ENCODE results near the gene NXPH4.

Gene NXPH4

DNA sequence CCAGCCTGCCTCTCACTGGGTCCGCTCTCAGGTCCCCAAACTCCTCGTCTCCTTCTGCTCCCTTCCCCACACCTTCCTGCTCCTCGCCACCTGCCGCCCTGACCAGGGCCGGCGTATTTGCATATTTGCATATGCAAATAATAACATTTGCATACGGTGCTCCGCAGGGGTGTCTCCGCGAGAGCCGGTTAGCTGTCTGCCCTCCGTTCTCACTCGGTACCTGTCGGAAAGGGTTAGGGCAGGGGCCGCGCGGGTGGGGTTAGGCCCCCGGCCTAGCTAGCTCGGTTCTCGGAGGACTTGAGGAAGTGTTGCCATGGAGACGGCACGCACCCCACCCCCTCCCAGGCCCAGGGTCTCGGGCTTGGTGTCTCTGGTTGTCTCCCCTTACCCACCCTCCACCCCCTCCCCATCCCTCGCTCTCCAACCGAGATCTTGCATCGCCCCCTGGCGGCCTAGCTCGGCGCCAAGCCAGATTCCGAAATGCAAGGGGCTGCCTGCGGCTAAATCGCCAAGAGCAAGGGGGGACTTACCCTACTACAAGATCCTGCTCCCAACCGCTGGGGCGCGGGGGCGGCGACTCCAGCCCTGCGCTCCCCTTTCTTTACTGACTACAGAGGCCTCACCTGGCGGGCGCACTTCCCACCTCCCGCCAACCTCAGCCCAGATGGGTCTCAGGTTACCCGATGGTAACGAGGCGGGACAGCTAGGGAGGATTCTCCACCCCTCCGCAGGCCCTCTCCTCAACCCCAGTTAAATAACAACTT, 26.3 kb downstream of the NXPH4 start:
- DNase-seq (ENCODE audit: low read depth, low spot score): no peak

GRCh38 chr12:57243521-57244311, 27.1 kb downstream of the NXPH4 start:
- no peak for DNase-seq (ENCODE audit: low read depth, low spot score)

DNA sequence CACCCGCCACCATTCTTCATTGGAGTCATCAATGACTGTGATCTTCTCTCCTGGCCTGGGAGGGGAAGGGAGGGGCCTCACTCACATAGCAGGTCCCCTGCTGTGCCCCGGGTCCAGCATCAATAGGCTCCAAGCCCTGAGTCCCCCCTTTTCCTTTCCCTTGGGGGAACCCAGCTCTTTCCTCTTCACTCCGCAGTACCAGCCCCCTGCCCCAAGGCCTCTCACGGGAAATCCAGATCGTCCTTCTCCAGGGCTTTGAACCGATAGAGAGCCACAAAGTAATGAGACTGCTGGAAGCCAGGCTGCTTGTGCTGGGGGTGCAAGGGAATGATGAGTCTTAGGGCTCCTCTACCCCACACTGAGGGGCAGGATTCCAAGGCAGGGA, 27.7 kb downstream of the NXPH4 start:
- DNase-seq (ENCODE audit: low read depth, low spot score): no peak

DNA sequence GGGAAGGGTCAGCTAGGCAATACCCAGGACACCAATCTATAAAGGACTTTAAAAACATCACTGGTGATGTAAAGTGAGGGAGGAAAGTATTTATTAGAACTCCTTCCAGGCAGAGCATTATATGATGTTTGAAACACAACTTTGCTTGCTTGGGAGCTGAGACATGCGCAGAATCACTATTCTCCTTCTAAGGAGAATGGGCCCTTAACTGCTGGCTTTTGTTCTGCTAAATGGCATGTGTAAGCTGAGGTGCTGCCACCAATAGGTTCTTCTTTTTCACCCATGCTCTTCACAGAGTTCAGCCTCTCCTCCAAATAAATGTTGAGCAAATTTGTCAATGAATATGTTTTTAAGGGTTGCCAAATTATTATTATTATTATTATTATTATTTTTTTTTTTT, 30.4 kb downstream of the NXPH4 start:
- no peak for DNase-seq (ENCODE audit: low read depth, low spot score)

DNA sequence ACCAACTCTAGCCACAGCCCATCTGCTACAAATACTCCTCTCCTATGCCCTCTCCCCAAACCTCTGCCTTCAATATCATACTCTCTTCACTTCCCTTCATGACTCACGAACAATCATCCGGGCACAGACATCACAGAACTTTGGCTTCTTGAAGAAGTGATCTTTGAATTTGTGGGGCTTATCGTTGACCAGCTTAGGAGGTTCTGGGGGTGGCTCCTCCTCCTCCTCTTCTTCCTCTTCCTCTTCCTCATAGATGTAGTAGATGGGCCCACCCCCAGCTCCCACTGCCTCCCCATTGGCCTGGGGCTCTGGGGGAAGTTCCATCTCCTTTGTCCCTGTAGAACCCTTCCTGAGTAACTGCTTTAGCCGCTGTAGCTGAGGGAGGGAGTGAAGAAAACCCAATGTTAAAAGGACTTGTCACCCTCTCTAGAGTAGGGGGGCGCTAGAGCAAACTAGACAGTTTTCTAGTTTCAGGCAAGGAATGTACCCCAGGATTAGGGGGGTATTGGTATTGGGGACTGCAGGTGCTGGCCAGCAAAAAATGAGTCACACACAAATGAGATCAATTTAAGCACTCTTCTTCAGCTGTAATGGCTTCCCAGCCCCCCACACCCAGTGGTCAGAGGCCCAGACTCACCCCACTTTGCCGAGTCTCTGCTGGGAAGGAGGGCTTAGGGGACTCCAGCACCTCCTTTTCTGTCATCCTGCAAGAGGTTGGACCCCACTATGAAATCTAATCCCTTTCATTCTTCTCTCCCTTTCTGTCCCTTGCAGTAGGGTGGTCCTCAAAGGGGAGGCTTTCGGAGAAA, 32.5 kb downstream of the NXPH4 start:
- no peak for DNase-seq (ENCODE audit: low read depth, low spot score)

DNA sequence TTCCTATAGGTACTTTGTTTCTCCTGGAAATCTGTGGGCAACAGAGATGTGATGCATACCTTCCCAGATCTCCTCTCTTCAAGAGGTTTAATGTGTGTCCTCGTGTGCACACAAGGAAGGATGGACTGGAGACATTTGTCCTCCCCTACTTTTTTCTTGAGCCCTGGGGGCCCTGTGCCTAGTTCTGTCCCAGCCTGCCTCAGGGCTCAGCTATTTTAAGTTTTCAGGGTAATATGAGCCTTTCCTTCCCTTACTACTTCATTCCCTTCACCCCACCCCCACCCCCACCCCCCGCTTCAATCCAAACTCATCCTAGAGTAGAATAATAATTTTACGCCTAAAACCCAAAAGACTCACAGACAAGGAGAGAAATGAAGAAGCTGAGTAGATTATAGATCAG, 33.9 kb downstream of the NXPH4 start:
- no peak for DNase-seq (ENCODE audit: low read depth, low spot score)

DNA sequence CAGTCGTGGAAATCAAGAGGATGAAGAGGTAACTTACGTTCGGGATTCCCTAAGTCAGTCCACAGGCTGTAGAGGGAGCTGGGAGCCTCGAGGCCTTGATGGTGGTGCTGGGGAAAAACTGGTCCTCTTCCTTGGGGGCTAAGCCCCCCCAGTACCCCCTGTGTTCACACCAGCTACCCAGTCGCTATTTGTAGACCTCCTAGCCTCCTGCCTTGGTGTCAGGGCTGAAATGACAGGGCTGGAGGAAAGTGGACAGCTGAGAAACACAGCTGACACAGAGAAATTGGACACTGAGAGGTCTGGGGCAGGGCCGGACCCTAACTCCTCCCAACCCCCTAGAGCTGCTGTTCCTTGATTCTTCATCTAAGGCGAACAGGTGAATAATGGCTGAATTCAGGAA, 34.4 kb downstream of the NXPH4 start, which contains the start of gene STAC3:
STAC3 (minus strand) TSS at position 232 of the 400 bp plus-strand sequence. CDS start 1,551 bp downstream, outside the sequence.
- DNase-seq (ENCODE audit: low read depth, low spot score): no peak

- DNase-seq (ENCODE audit: low read depth, low spot score): no peak
Measured at GRCh38 chr12:57254506-57255280, 38.1 kb downstream of the NXPH4 start.

DNA sequence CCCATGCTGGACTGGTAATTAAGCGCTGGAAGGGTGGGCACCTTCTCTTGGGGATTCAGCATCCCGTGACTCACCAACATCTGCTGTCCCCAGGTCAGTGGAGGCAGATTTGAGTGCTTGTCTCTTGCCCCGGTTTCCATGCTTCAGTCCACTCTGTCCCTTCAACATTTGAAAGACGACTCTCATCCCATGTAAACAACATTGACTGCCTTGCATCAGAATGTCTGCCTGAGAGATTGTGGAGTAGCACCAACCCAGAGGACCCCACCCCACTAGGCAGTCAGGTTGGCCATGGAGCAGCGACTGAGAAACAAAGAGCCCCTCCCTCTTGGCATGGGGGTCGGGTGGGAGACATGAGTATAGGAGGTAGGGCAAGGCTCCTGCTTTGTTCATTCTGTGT, 39.3 kb downstream of the NXPH4 start:
- no peak for DNase-seq (ENCODE audit: low read depth, low spot score)

DNA sequence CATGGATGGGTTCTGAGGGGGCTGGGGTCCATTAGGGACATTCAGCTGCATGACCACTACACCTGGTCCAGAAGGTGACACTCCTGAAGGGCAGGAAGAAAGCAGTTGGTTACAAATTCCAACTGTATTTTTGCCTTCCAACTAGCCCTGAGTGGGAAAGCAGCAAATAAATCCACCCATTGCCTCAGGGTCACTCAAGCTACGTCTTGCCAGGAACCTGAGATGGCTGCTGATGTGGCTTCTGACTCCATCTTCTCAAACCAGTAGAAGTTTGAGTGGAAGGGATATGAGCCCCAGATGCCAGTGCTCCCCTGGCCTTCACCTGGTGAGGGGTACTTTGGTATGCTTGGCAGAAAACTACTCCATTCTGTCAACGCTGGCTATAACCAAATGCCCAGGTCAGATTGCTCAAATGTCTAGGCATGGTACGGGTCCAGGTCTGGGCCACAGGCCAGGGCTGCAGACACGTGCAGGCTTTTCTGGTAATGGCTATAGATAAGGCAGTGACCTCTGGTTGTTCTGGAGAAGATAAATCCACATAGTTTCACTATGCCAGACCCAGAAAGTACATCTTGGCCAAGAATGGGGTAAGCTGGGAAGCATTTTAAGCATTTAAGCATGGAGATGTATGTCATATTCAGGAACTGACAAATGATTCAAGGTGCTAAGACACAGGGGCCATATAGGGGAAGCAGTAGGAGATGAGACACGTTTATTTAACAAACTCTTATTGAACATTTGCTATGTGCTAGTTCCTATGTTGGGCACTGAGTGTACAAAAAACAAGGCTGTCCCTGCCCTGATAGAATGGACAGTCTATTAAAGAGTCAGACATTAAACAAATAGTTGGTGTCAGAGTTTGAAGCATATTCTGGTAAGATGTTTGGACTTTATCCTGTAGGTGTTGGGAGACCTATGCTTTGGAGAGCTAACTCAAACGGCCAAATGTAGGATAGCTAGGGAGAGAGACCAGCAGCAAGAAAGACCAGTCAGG, 42.7 kb downstream of the NXPH4 start:
- no peak for DNase-seq (ENCODE audit: low read depth, low spot score)

GRCh38 chr12:57260366-57260765, 43.8 kb downstream of the NXPH4 start:
- no peak for DNase-seq (ENCODE audit: low read depth, low spot score)

DNA sequence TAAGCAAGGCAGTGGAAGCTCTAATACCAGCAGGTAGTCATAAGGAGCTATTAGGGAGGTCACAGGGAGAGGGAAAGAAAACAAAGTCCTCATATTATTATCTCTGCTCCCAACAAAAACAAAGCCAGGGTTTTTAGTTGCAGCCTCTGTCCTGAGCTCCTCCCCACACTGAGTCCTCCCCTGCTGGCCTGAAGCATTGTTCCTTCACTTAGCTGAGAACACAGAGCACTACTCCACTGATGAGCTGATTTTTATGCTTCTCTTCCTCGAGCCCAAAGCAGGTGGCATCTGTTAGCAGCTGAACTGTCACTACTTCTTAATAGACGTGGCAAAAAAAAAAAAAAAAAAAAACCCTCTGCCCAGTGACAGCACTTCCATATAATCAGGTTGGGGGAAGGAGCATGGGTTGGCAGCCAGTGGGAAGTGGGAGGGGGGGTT, 44.9 kb downstream of the NXPH4 start:
- no peak for DNase-seq (ENCODE audit: low read depth, low spot score)

- DNase-seq (ENCODE audit: low read depth, low spot score): no peak
Measured at GRCh38 chr12:57262126-57262822, 45.7 kb downstream of the NXPH4 start.

- DNase-seq (ENCODE audit: low read depth, low spot score): no peak
Measured at GRCh38 chr12:57263096-57263495, 46.5 kb downstream of the NXPH4 start.

GRCh38 chr12:57266681-57267080, 50.1 kb downstream of the NXPH4 start:
- no peak for DNase-seq (ENCODE audit: low read depth, low spot score)

DNA sequence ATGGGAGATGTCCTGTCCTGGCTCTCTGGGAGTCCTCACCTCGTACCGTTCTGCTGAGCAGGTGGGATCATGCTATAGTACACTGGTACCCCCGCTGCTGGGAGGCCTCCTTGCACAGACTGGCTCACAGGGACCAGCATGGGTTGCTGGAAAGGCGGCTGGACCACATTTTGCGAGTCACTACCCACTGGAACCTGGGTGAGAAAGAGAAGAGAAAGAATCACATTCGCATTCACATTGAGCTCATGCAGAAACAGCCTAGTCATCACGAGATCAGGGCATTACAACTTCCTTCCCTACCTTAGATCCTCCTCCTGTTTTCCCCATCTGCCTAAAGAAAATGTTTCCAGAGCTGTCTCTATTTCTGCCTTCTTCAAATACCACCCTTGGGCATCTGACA, 51.7 kb downstream of the NXPH4 start:
- DNase-seq (ENCODE audit: low read depth, low spot score): no peak

DNA sequence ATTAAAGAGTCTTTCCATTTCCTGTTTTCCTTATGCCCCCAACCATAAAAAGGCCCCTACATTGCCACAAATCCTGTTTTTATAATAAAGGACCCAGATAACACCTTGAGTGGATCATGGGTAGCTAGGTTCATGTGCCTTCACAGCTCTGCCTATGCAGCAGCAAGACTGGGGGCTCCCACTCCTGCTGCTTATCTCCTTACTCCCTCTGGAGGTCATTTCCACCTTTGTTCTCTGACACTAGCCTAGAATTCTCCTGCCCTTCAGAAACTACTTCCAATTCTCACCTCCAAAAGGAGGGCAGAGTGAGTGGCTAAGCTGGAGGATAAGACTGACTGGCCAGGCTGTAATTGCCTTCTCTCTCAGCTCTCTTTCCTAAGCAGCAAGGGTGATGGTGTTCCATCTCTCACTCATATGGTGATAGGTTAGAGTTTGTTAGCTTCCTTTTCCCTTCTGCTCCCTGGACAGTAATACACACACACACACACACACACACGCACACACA, 54.4 kb downstream of the NXPH4 start:
- no peak for DNase-seq (ENCODE audit: low read depth, low spot score)

DNA sequence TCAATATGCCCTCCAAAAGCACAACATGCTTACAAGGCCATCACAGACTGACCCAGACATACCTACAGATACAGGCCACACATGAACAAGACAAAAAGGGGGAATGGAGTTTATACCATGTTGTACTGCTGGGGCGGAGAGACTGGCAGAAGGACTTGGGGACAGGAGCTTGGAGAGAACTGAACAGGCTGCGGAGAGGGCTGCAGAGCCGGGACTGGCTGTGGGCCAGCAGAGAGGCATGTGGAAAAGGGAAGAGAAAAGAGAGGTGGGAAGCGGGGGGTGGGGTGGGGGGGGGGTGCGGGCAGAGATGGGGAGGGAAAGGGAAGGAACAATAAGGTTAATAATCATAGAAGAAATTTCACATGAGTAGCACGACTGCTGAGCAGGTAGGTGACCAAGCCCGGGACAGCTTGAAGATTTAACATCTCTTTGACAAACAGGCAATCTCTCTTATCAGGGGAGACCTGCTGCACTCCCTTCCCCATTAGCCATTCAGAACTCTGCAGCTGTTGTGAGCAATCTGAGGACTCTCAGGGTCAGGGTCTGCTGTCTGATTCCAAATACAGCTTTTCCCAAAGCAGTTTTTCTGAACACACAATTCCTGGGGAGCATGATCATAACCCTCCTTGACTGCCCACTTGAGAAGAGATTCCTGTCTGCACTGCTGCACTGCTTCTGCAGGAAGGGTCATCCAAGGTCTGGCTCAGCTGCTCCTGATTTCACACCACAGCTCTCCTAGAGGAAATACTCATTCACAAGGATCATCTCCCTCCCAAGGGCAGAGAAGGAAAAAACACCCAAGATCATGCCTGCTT, 56.0 kb downstream of the NXPH4 start:
- no peak for DNase-seq (ENCODE audit: low read depth, low spot score)
